ENCODE results near the gene PPM1A. TPM values are rescaled to one million over a fixed set of nuclear protein-coding genes. Genes with fewer than 3 reads are reported as not detected.

PPM1A gene
- total RNA-seq, 1 donor: 105 TPM

GRCh38 chr14:60242429-60242828 lies 6.6 kb upstream of the PPM1A start:
- H3K4me3 ChIP-seq (ENCODE audit: low read length): no peak overlapping the region
- H3K9me3 ChIP-seq (ENCODE audit: low read depth, low read length): no peaks in the 10 kb centered on the region
- peaks cover 17% of the 10 kb centered on the region for H3K4me1 ChIP-seq (ENCODE audit: insufficient read depth, low read length)
- H3K27me3 ChIP-seq (ENCODE audit: insufficient read depth, low read length): no peaks in the 10 kb centered on the region

- Histone ChIP-seq H3K4me1 (ENCODE audit: insufficient read depth, low read length) (peaks cover 29% of the 10 kb centered on the region), H3K4me3 (ENCODE audit: low read length) (no peak overlapping the region), H3K27me3 (ENCODE audit: insufficient read depth, low read length) (no peaks in the 10 kb centered on the region), H3K9me3 (ENCODE audit: low read depth, low read length) (no peaks in the 10 kb centered on the region)
These were observed 3.4 kb upstream of the PPM1A start for GRCh38 chr14:60245380-60246177.

GRCh38 chr14:60247994-60248696 lies 876 bp upstream of the PPM1A start:
- Histone ChIP-seq H3K4me3 (ENCODE audit: low read length) (peak overlapping the region; percentile 68), H3K27me3 (ENCODE audit: insufficient read depth, low read length) (no peaks in the 10 kb centered on the region), H3K4me1 (ENCODE audit: insufficient read depth, low read length) (peaks cover 27% of the 10 kb centered on the region), H3K9me3 (ENCODE audit: low read depth, low read length) (no peaks in the 10 kb centered on the region)

GRCh38 chr14:60249321-60250256 lies 568 bp downstream of the PPM1A start:
- Histone ChIP-seq H3K4me3 (ENCODE audit: low read length) (peak overlapping the region; percentile 65), H3K4me1 (ENCODE audit: insufficient read depth, low read length) (peaks cover 27% of the 10 kb centered on the region)

GRCh38 chr14:60250257-60251035 lies 1.4 kb downstream of the PPM1A start:
- peaks cover 27% of the 10 kb centered on the region for H3K4me1 ChIP-seq (ENCODE audit: insufficient read depth, low read length)
- H3K4me3 ChIP-seq (ENCODE audit: low read length): peak overlapping the region; percentile 65
- no peaks in the 10 kb centered on the region for H3K27me3 ChIP-seq (ENCODE audit: insufficient read depth, low read length)
- H3K9me3 ChIP-seq (ENCODE audit: low read depth, low read length): no peaks in the 10 kb centered on the region

More at GRCh38 chr14:60249321-60250256, 568 bp downstream of the PPM1A start:
- Histone ChIP-seq H3K9me3 (ENCODE audit: low read depth, low read length) (no peaks in the 10 kb centered on the region), H3K27me3 (ENCODE audit: insufficient read depth, low read length) (no peaks in the 10 kb centered on the region)

GRCh38 chr14:60251877-60252276 lies 2.9 kb downstream of the PPM1A start:
- Histone ChIP-seq H3K4me1 (ENCODE audit: insufficient read depth, low read length) (peaks cover 25% of the 10 kb centered on the region), H3K27me3 (ENCODE audit: insufficient read depth, low read length) (no peaks in the 10 kb centered on the region), H3K4me3 (ENCODE audit: low read length) (no peak overlapping the region)

GRCh38 chr14:60252630-60253029 lies 3.6 kb downstream of the PPM1A start:
- Histone ChIP-seq H3K4me1 (ENCODE audit: insufficient read depth, low read length) (peaks cover 18% of the 10 kb centered on the region), H3K27me3 (ENCODE audit: insufficient read depth, low read length) (no peaks in the 10 kb centered on the region), H3K4me3 (ENCODE audit: low read length) (no peak overlapping the region), H3K9me3 (ENCODE audit: low read depth, low read length) (no peaks in the 10 kb centered on the region)

More at GRCh38 chr14:60251877-60252276, 2.9 kb downstream of the PPM1A start:
- H3K9me3 ChIP-seq (ENCODE audit: low read depth, low read length): no peaks in the 10 kb centered on the region

GRCh38 chr14:60253649-60254048 lies 4.6 kb downstream of the PPM1A start:
- H3K9me3 ChIP-seq (ENCODE audit: low read depth, low read length): no peaks in the 10 kb centered on the region
- no peak overlapping the region for H3K4me3 ChIP-seq (ENCODE audit: low read length)
- no peaks in the 10 kb centered on the region for H3K27me3 ChIP-seq (ENCODE audit: insufficient read depth, low read length)
- H3K4me1 ChIP-seq (ENCODE audit: insufficient read depth, low read length): peaks cover 14% of the 10 kb centered on the region

GRCh38 chr14:60254176-60254575 lies 5.2 kb downstream of the PPM1A start:
- Histone ChIP-seq H3K9me3 (ENCODE audit: low read depth, low read length) (no peaks in the 10 kb centered on the region), H3K4me1 (ENCODE audit: insufficient read depth, low read length) (peaks cover 14% of the 10 kb centered on the region), H3K4me3 (ENCODE audit: low read length) (no peak overlapping the region), H3K27me3 (ENCODE audit: insufficient read depth, low read length) (no peaks in the 10 kb centered on the region)

- H3K9me3 ChIP-seq (ENCODE audit: low read depth, low read length): no peaks in the 10 kb centered on the region
- no peak overlapping the region for H3K4me3 ChIP-seq (ENCODE audit: low read length)
- no peaks in the 10 kb centered on the region for H3K4me1 ChIP-seq (ENCODE audit: insufficient read depth, low read length)
- no peaks in the 10 kb centered on the region for H3K27me3 ChIP-seq (ENCODE audit: insufficient read depth, low read length)
These were observed 8.8 kb downstream of the PPM1A start for GRCh38 chr14:60257865-60258264.

GRCh38 chr14:60265163-60265562 lies 16.1 kb downstream of the PPM1A start:
- Histone ChIP-seq H3K27me3 (ENCODE audit: insufficient read depth, low read length) (no peaks in the 10 kb centered on the region), H3K4me3 (ENCODE audit: low read length) (no peak overlapping the region), H3K9me3 (ENCODE audit: low read depth, low read length) (no peaks in the 10 kb centered on the region), H3K4me1 (ENCODE audit: insufficient read depth, low read length) (no peaks in the 10 kb centered on the region)

- Histone ChIP-seq H3K4me1 (ENCODE audit: insufficient read depth, low read length) (peaks cover 3% of the 10 kb centered on the region), H3K4me3 (ENCODE audit: low read length) (no peak overlapping the region), H3K9me3 (ENCODE audit: low read depth, low read length) (no peaks in the 10 kb centered on the region), H3K27me3 (ENCODE audit: insufficient read depth, low read length) (no peaks in the 10 kb centered on the region)
These were observed 17.3 kb downstream of the PPM1A start for GRCh38 chr14:60266021-60266937.

- H3K27me3 ChIP-seq (ENCODE audit: insufficient read depth, low read length): no peaks in the 10 kb centered on the region
- H3K4me1 ChIP-seq (ENCODE audit: insufficient read depth, low read length): peaks cover 19% of the 10 kb centered on the region
- H3K9me3 ChIP-seq (ENCODE audit: low read depth, low read length): no peaks in the 10 kb centered on the region
- H3K4me3 ChIP-seq (ENCODE audit: low read length): no peak overlapping the region
These were observed 23.2 kb downstream of the PPM1A start for GRCh38 chr14:60272177-60272576.

Data from mononuclear cell (primary cell).